Metanephros (tissue), 1 donor: ENCODE results near the gene IKZF4. TPM values are rescaled to one million over a fixed set of nuclear protein-coding genes. Genes with fewer than 3 reads are reported as not detected.

Source experiments
- total RNA-seq: library from RNA; depleted of rRNA; stranded (reverse); fragments of >200 nt; gene quantifications from one replicate; pipeline ENCODE4 v1.2.3, GENCODE V29; 2014

IKZF4 gene
- total RNA-seq: 6.0 TPM

DNA sequence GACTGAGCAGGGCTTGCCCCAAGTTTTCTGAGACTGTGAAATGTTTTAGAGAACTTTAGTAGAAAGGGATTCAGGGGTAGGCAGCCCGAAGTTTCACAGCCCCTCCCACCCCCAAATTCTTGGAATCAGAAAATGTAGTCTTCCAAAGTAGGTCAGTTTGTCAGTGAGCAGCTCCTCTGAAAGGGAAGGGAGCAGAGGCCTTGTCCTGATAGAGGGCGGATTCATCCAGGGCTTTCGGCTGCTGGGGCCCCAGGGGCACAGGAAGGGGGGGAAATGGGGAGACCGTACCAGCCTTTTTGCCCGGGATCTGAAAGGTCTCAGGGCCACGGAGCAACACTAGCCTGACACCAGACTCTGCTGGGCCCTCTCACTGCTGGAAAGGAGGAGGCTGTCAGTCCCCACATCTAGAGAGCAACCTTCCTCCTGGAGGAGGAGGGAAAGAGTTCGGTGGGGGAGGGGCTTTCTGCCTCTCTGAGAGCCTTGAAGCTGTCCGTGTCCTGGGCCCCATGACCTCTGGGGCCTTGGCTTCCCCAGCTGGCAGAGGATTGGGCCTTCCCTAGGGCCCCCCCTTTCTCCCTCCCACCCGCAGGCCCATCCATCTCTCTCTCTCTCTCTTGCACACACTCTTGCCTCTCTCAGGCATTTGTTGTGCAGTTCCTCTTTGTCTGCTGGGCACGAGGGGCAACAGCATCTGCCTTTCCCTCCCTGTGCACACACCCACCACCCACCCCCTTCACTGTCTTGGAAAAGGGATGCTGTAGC is at the start of gene IKZF4:
Gene IKZF4 (plus strand): TSS at position 621 of the 762 bp plus-strand sequence. CDS start 451 bp downstream, outside the sequence.

GRCh38 chr12:55973599-55974307 is 47.1 kb upstream of the IKZF4 start, which contains the start of gene RAB5B:
Gene RAB5B (plus strand): TSS chr12:55974078. CDS start chr12:55986961, 12,883 bp downstream.

DNA sequence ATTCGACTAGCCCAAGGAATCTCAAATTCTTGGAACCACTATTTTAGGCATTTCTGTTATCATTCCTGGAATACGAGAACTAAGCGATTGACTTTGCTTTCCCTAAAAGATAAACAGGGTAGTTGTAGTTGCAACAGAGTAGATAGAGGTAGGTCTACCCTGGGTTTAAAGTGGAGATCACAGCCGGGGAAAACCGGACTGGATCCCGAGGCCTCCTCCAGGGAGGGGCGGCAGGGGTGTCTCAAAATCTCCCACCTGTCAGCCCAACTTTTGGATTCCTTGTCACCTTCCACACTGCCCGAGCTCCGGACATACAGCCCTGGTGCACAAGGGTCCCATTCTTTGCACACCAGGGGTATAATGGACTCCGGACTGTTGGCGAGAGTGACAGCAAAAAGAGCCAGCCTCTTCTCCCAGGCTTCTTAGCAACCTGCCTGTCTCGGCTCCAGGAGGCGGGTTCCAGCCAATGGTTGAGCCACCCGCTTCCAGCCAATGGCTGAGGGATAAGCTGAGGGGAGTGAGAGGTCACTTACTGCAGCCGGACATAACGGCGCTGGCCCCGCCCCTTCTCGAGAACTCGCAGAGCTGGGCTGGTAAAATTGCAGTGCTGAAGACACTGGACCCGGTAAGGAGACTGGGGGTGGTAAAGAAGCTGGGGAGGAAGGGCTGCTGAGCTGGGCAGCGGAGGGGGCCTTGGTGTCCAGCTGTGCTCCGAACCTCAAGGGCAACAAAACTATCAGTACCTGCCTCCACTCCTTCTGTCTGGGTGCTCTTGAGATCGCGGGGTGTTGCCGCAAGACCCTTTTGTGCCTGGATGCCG is 23.9 kb upstream of the IKZF4 start, which contains the start of gene SUOX:
Gene SUOX (plus strand): TSS at position 562 of the 820 bp plus-strand sequence. CDS start 4,946 bp downstream, outside the sequence.

DNA sequence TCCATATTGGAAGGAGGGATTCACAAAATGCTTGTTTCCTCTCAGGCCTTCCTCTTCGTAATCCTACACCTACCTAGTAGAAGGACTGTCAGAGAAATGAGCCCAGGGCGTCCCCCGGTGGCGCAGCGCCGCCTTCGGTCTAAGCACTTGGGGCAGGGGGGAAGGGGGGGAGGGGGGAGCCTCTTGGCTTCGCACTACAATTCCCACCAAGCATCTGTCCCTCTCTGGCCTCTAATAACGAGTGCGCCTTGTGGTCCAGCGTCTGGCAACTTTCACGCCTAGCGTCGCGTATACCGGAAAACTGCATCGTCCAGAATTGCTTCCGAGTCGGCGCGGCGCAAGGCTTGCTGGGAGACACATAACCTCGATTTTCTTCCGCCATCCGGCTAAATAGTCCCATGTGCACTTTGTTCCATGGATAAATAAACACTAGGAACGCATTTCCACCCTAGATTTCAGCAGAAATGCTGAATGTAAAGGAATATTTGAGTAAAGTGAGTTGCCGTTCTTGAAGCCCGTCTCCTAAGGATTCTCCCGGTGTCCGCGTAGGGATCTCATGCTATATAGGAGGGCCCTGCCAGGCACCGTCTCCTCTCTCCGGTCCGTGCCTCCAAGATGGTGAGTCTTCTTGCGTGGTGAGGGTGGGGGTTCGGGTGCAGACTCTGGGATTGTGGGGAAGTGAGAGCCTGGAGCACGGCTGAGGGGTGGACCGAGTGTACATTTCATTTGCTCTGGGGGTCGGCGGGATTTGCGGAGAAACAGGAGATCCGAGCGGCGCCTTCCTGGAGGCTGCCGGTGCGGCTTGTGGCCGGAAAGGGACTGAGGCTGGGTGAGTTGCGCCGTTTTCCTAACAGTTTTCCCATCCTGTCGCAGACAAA is 20.9 kb downstream of the IKZF4 start, which contains the start of gene RPS26:
Gene RPS26 (plus strand): TSS at position 367 of the 878 bp plus-strand sequence. CDS start 249 bp downstream, at position 616.

GRCh38 chr12:56079723-56080555 is 59.1 kb downstream of the IKZF4 start, which contains the start of gene ERBB3:
Gene ERBB3 (plus strand): TSS chr12:56080165. CDS start chr12:56080301, 136 bp downstream.

Other genes with a start within 250 kb of the IKZF4 start
- gene SARNP, start 203.3 kb upstream of the IKZF4 start, total RNA-seq: 38.0 TPM
- gene ORMDL2, start 203.0 kb upstream of the IKZF4 start, total RNA-seq: 19.3 TPM
- gene DNAJC14, start 191.5 kb upstream of the IKZF4 start, total RNA-seq: 37.1 TPM
- gene MMP19, start 178.1 kb upstream of the IKZF4 start, total RNA-seq: 1.5 TPM
- gene PYM1, start 93.1 kb upstream of the IKZF4 start, total RNA-seq: 22.0 TPM
- 20.2 TPM for gene DGKA, start 89.9 kb upstream of the IKZF4 start, total RNA-seq
- 3.2 TPM for gene PMEL, start 55.0 kb upstream of the IKZF4 start, total RNA-seq
- 37.2 TPM for gene CDK2, start 54.2 kb upstream of the IKZF4 start, total RNA-seq
- 86.6 TPM for gene RAB5B, start 47.0 kb upstream of the IKZF4 start, total RNA-seq
- gene SUOX, start 23.8 kb upstream of the IKZF4 start, total RNA-seq: 30.5 TPM
- gene RPS26, start 20.9 kb downstream of the IKZF4 start, total RNA-seq: 280 TPM
- gene ERBB3, start 59.1 kb downstream of the IKZF4 start, total RNA-seq: 123 TPM
- gene PA2G4, start 83.5 kb downstream of the IKZF4 start, total RNA-seq: 78.5 TPM
- gene RPL41, start 95.6 kb downstream of the IKZF4 start, total RNA-seq: 1,889 TPM
- 4.9 TPM for gene ZC3H10, start 97.2 kb downstream of the IKZF4 start, total RNA-seq
- gene ESYT1, start 107.2 kb downstream of the IKZF4 start, total RNA-seq: 105 TPM
- gene MYL6B, start 131.5 kb downstream of the IKZF4 start, total RNA-seq: 79.0 TPM
- 1,413 TPM for gene MYL6, start 137.3 kb downstream of the IKZF4 start, total RNA-seq
- gene SMARCC2, start 168.4 kb downstream of the IKZF4 start, total RNA-seq: 119 TPM
- gene RNF41, start 200.9 kb downstream of the IKZF4 start, total RNA-seq: 40.6 TPM
- 22.0 TPM for gene NABP2, start 203.3 kb downstream of the IKZF4 start, total RNA-seq
- 34.9 TPM for gene SLC39A5, start 209.0 kb downstream of the IKZF4 start, total RNA-seq
- 25.7 TPM for gene ANKRD52, start 237.3 kb downstream of the IKZF4 start, total RNA-seq
- 15.4 TPM for gene COQ10A, start 245.9 kb downstream of the IKZF4 start, total RNA-seq